Heart left ventricle (tissue), 13 donors: ENCODE measurements around the gene TNRC6A.
"Not testable (repeated sequence)": the region's sequence is repeated elsewhere in the genome, so short reads cannot be mapped to it uniquely, and the experiment has no call there.

Experiments used
- POLR2A ChIP-seq, 2 donors: fragments of 450-650 bp; IDR thresholded peaks; one replicate each; pipeline ENCODE4 v1.6.1; 2017; ENCODE audit warnings: antibody characterized with exemption in 2 of 2, mild to moderate bottlenecking in 2 of 2, moderate library complexity in 2 of 2
- TF ChIP-seq, protein P1 (sequence below), 12 donors: fragments of 200-600 bp; sonication (generic) in 4 of 12; IDR thresholded peaks; one replicate each; pipeline versions ENCODE4 v1.5.0 to v1.8.0; 2018 to 2022; ENCODE audit warnings: antibody characterized with exemption in 12 of 12, mild to moderate bottlenecking in 5 of 12
- donor health status: ischemic (EF 13 %, LVEDD 7.1; RV severe dilation, severe dysfunction).
- donor health status: DM: no; HTN: yes; CAD: no.
- donor health status: DM: no; HTN: no; CAD: no.
- donor health status: ischemic (EF 25% LVEDD 6.9; RV normal size, moderate dysfunction).
- donor health status: ischemic (EF 25% LVEDD 5.7; RV mildly dilated, moderate dysfunction).
- donor health status: ischemic (EF 35%, LVEDD 5.7; RV mildly dilated, moderate dysfunction).
- donor health status: nonischemic (EF 11% LVEDD 7.7; RV severe dilation, severe dysfunction).
- donor health status: DM: yes; HTN: yes; CAD: no.
- donor health status: PGD.
- donor health status: ischemic (EF 29% LVEDD 5.4; RV normal size, mild dysfunction).
- donor health status: nonischemic (EF 23%, LVEDD 6.1; RV moderate dilation, normal function).

DNA sequence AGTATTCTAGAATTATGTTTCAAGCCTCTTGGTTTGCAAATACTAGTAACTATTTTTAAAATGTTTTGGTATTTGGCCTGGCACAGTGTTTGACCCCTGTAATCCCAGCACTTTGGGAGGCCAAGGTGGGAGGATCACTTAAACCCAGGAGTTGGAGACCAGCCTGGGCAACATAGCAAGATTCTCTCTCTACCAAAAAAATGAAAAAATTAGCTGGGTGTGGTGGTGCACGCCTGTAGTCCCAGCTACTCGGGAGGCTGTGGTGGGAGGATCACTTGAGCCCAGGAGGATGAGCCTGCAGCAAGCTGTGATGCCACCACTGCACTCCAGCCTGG, 115.5 kb downstream of the TNRC6A start:
- TF ChIP-seq, protein P1, sequence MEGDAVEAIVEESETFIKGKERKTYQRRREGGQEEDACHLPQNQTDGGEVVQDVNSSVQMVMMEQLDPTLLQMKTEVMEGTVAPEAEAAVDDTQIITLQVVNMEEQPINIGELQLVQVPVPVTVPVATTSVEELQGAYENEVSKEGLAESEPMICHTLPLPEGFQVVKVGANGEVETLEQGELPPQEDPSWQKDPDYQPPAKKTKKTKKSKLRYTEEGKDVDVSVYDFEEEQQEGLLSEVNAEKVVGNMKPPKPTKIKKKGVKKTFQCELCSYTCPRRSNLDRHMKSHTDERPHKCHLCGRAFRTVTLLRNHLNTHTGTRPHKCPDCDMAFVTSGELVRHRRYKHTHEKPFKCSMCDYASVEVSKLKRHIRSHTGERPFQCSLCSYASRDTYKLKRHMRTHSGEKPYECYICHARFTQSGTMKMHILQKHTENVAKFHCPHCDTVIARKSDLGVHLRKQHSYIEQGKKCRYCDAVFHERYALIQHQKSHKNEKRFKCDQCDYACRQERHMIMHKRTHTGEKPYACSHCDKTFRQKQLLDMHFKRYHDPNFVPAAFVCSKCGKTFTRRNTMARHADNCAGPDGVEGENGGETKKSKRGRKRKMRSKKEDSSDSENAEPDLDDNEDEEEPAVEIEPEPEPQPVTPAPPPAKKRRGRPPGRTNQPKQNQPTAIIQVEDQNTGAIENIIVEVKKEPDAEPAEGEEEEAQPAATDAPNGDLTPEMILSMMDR (IDR thresholded peaks at IDR 0.05), result not testable (repeated sequence)
- TF ChIP-seq POLR2A (IDR thresholded peaks at IDR 0.05), result not testable (repeated sequence)
